CD1c-positive myeloid dendritic cell (primary cell): ENCODE results near the gene DACT3.

ENCODE experiments used
- DNase-seq: peaks from one replicate; pipeline ENCODE4 v3.0.0-alpha.2; 2016; ENCODE audit errors: extremely low spot score

Gene DACT3

DNA sequence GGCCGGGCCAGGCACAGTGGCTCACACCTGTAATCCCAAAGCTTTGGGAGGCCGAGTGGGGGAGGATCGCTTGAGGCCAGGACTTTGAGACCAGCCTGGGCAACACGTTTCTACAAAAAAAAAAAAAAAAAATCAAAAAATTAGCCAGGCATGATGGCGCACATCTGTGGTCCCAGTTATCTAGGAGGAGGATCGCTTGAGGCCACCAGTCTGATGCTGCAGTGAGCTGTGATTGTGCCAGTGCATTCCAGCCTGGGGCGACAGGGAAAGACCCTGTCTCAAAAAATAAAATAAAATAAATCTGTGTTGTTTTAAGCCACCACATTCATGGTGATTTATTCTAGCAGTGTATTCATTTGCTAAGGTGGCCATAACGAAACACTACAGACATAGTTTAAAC is 4.1 kb upstream of the DACT3 start:
- no peak for DNase-seq

DNA sequence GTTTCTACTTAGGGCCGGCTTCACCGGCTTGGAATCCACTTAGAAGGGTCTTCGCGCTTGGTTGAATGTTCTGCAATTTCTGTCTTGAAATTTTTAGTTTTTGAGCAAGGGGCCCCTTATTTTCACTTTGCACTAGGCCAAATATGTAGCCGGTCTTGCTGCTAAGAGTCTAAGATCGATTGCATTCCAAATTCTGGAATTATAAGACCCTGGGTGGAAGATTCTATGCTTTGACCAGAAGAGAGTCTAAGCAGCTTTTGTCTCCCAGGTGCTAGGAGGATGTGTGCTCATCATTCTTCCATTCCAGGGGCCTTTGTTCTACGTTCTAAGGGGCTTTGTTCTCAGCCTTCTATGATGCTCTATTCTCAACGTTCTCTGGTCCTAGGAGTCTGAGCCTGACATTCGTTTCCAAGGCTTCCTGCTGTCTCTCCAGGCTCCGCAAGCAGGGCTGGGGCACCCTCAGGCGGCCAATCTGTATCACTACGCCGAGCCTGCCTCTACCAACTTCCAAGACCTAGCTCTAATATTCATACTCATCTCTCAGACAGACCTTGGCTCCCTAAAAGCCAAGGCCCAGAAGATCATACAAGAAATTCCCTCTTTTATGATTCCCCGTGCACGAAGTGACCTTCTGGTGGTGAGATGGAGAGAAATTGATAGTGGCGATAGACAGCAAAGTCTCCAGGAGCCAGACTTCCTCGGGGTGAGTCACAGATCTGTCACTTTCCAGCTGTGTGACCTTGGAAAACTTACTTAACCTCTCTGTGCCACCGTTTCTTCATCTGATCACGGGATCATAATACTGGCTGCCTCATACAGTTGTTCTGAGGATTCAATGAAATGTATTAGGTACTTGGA is 982 bp upstream of the DACT3 start:
- peak; percentile 89 for DNase-seq

- DNase-seq: no peak
Measured at GRCh38 chr19:46660551-46661019, 397 bp downstream of the DACT3 start.

DNA sequence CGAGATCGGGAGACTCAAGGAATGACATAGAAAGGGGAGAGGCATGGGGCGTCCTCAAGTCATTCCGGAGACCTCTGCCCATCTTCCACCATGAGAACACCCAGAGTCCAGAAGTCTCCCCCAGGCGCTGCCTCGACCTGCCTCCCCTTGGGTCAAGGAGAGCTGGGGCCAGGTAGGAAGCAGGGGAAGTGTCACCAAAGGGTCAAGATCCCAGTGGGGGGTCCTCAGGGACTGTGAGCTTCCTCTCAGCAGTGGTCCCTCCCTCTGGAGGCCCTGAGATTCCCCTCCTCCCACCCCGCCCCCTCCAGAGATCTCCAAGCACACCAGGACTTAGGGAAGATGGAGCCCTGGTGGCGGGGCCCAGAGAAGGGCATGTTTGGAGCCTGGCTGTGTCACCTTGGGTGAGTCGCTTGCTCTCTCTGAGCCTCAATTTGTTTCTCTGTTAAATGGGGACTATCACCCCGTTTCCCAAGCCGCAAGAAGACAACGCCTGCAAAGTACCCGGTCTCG is 919 bp downstream of the DACT3 start:
- peak; percentile 4 for DNase-seq

DNA sequence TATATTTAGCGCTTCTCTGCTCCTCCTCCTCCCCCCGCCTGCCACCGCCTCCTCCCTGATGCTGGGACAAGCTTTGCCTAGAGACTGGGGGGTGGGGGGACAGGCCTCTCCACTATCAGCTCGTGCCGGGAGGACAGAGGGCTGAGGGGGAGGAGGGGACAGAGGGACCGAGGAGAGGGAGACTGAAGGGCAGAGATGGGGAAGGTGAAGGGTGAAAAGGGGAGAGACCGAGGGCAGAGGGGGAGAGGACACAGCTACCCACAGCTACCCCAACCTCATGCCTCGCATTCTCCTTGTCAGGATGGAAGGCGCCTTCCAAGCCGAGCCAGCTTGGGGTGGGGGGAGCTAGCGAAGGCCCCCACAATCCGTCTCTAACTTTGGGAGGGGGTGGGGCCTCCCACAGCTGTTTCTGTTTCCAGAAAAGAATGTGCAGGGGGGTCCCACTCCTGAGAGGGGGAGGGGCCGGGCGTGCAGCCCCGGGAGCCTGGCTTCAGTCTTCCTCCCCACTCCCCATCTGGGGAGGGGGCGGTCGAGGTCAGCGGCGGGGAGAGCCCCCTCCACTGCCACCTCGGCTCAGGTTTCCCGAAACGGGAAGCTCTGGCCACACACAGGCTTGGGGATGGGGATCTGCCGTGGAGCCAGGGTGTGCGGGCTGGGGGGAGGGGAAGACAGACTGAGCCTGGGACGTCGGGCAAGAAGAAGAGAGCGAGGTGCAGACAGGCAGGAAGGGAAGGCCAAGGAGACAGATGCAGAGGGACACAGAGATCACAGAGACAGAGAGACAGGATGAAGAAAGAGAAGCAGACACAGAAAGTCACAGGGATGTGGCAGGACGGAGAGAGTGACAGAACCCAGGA is 1.6 kb downstream of the DACT3 start:
- peak; percentile 45 for DNase-seq

- DNase-seq: no peak
Measured at GRCh38 chr19:46656541-46656940, 4.4 kb downstream of the DACT3 start.

GRCh38 chr19:46654621-46655152 is 6.3 kb downstream of the DACT3 start:
- DNase-seq: no peak

DNA sequence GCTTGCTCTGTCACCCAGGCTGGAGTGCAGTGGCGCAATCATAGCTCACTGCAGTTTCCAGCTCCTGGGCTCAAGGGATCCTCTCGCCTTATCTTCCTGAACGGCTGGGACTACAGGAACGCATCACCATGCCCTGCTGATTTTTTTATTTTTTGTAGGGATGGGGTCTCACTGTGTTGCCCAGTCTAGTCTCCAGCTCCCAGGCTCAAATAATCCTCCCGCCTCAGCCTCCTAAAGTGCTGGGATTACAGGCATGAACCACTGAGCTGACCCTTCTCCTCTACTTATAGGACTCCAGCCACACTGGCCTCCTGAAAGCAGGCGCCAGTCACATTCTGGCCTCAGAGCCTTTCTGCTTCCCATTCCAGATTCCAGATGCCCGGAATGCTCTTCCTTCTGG is 10.5 kb downstream of the DACT3 start:
- DNase-seq: no peak

GRCh38 chr19:46648961-46649960 is 11.7 kb downstream of the DACT3 start:
- DNase-seq: no peak

- DNase-seq: peak; percentile 59
Measured at GRCh38 chr19:46648060-46648960, 12.7 kb downstream of the DACT3 start.

GRCh38 chr19:46646402-46646801 is 14.6 kb downstream of the DACT3 start:
- DNase-seq: no peak

- no peak for DNase-seq
Measured at GRCh38 chr19:46644720-46645119, 16.3 kb downstream of the DACT3 start.

DNA sequence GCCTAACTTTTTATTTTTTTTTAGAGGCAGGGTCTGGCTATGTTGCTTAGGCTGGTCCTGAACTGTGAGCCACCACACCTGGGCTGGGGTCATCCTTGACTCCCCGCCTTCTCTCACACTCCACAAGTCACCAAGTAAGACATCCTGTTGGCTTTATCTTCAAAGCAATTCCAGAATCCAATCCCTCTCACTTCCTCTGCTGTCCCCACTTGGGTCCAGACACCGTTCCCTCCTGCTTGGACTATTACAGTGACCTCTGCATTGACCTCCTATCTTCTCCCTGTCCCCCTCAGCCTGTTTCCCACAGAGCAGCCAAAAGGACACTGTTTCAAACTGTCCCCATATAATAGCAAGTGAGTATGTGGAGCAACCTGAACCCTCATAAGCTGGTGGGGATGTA is 20.3 kb downstream of the DACT3 start:
- no peak for DNase-seq

DNA sequence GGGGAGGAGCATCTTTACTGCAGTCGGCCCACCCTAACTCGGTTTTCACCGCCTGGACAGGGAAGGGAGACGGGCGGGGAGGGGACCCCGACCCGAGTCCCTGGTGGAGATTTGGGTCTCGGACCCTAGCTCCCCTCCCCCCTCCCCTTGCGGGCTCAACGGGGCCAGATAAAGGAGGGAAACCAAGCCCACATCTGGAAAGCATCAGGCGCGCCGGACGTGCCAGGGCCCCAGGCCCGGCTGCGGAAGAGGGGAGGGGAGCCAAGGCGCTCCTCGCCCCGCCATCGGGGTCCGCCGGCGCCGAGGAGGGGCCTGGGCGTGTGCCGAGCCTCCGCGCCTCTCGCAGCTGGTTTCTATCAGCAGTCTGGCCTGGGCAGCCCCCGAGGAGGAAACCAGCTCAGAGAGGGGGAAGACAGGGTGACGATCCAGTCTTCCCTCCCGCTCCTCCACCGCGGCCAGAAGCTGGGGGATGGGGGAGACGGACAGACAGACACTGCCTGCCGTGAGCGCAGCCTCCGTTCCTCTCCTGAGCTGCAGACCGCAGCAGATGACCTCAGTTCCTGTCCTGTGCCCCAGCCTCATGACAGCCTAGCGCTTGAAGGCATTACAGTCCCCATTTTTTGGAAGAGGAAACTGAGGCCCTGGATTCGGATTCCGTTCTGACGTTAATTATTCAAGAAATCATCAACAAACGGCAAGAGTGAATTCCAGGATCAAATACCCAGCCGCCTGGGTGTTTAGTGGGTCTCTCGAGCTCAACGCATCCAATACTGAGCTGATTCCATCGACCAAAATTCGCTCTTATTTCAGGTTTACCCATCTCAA is 21.4 kb downstream of the DACT3 start:
- peak; percentile 79 for DNase-seq

- DNase-seq: no peak
Measured at GRCh38 chr19:46637224-46637623, 23.8 kb downstream of the DACT3 start.

GRCh38 chr19:46635920-46636761 is 24.8 kb downstream of the DACT3 start, which contains the start of gene GNG8:
GNG8 (minus strand) TSS chr19:46636202; CDS start chr19:46634682, 1,520 bp downstream.
- no peak for DNase-seq

- no peak for DNase-seq
Measured at GRCh38 chr19:46634656-46635218, 26.2 kb downstream of the DACT3 start.
